Upper lobe of left lung (tissue), 6 donors: ENCODE results near the gene SNRNP35. TPM values are rescaled to one million over a fixed set of nuclear protein-coding genes. Genes with fewer than 3 reads are reported as not detected.

Experiments
- ATAC-seq, 2 donors: fragments of 200-7000 bp; cut with Tn5 transposase; one replicate each; pipeline ENCODE4 v1.9.1; 2022; ENCODE audit warnings: mild to moderate bottlenecking in 2 of 2, moderate library complexity in 2 of 2; ENCODE audit not compliant: low FRiP score in 2 of 2
- DNase-seq, 2 donors: peaks; one replicate each; pipeline ENCODE4 v3.0.0-alpha.2; 2019 to 2020
- H3K27ac ChIP-seq, 4 donors: fragments of 200-600 bp; sonication (generic); one replicate each; pipeline ENCODE4 v1.5.1; 2016 to 2019
- H3K27me3 ChIP-seq, 4 donors: fragments of 200-600 bp; sonication (generic); one replicate each; pipeline ENCODE4 v1.5.1; 2017 to 2019
- H3K36me3 ChIP-seq, 4 donors: fragments of 200-600 bp; sonication (generic); one replicate each; pipeline ENCODE4 v1.5.1; 2016 to 2019
- H3K4me1 ChIP-seq, 4 donors: fragments of 200-600 bp; sonication (generic); one replicate each; pipeline ENCODE4 v1.5.1; 2018 to 2019
- H3K4me3 ChIP-seq, 4 donors: fragments of 200-600 bp; sonication (generic); one replicate each; pipeline ENCODE4 v1.5.1; 2017 to 2019; ENCODE audit warnings: mild to moderate bottlenecking in 2 of 4, moderate library complexity in 1 of 4
- H3K9me3 ChIP-seq, 4 donors: fragments of 200-600 bp; sonication (generic); one replicate each; pipeline ENCODE4 v1.5.1; 2018 to 2019
- CTCF ChIP-seq, 6 experiments: fragments of 450-650 bp in 4 of 6; fragments of 200-600 bp in 2 of 6; sonication (generic) in 2 of 6; IDR thresholded peaks; one replicate each; pipeline ENCODE4 v1.5.1; 2016 to 2019; ENCODE audit warnings: antibody characterized with exemption in 6 of 6
- EP300 ChIP-seq, 4 donors: sonication (generic); formaldehyde crosslinking; IDR thresholded peaks; one replicate each; pipeline ENCODE4 v1.5.1; 2017; ENCODE audit warnings: antibody characterized with exemption in 4 of 4, control low read depth in 2 of 4
- POLR2A ChIP-seq, 4 donors: fragments of 450-650 bp; IDR thresholded peaks; one replicate each; pipeline ENCODE4 v1.5.1; 2016 to 2017; ENCODE audit warnings: antibody characterized with exemption in 4 of 4, mild to moderate bottlenecking in 2 of 4
- POLR2AphosphoS5 ChIP-seq, 2 donors: sonication (generic); formaldehyde crosslinking; IDR thresholded peaks; one replicate each; pipeline ENCODE4 v1.5.1; 2017; ENCODE audit warnings: antibody characterized with exemption in 2 of 2
- WGBS, 2 donors: methylation state at CpG; one replicate each; pipeline ENCODE4 v1.1.5; 2017 to 2018; 5-methylcytosine and 5-hydroxymethylcytosine counted together
- total RNA-seq, 6 donors: library from RNA; depleted of rRNA in 4 of 6; stranded (reverse); fragments of >200 nt in 4 of 6; gene quantifications; one replicate each; pipeline versions ENCODE4 v1.1.0 to v1.2.1, GENCODE V29; 2016 to 2021
- donor health status: DM: no; HTN: no; CAD: no; lungs with moderate emphysema.
- donor health status: DM: no; HTN: yes; CAD: no; lungs with severe emphysema.

The SNRNP35 gene
- total RNA-seq, 6 donors from 2014 or later: 16.7 to 50.3 (median 26.6) TPM

DNA sequence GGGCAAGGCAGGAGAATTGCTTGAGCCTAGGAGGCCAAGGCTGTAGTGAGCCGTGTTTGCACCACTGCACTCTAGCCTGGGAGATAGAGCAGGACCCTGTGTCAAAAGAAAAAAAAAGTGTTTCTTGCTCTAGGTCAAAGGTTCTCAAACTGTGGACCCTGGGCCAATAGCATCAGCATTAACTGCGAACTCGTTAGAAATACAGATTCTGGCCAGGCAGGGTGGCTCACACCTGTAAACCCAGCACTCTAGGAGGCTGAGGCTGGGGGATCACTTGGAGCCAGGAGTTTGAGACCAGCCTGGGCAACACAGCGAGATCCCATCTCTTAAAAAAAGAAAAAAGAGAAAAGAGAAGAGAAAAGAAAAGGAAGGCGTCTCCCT is 22.3 kb upstream of the SNRNP35 start:
- no peaks in the 10 kb centered on the region for H3K9me3 ChIP-seq
- ATAC-seq: no peak
- peaks cover 40 to 61% (median 45%) of the 10 kb centered on the region in 4 donors for H3K4me1 ChIP-seq
- peaks cover 0 to 12% (median 6%) of the 10 kb centered on the region in 4 donors for H3K36me3 ChIP-seq
- H3K4me3 ChIP-seq: peak overlapping the region; percentile 76 to 94 (median 90)
- 28 to 30% methylated on average over 5 of the region's 5 CpGs for WGBS, 2 donors
- TF ChIP-seq CTCF (IDR thresholded peaks at IDR 0.05) (no peak), POLR2AphosphoS5 (IDR thresholded peaks at IDR 0.05) (no peak), POLR2A (IDR thresholded peaks at IDR 0.05) (no peak), EP300 (IDR thresholded peaks at IDR 0.05) (no peak)
- H3K27ac ChIP-seq: peak overlapping the region; percentile 92 to 98 (median 96)
- H3K27me3 ChIP-seq: no peaks in the 10 kb centered on the region
- no peak for DNase-seq

DNA sequence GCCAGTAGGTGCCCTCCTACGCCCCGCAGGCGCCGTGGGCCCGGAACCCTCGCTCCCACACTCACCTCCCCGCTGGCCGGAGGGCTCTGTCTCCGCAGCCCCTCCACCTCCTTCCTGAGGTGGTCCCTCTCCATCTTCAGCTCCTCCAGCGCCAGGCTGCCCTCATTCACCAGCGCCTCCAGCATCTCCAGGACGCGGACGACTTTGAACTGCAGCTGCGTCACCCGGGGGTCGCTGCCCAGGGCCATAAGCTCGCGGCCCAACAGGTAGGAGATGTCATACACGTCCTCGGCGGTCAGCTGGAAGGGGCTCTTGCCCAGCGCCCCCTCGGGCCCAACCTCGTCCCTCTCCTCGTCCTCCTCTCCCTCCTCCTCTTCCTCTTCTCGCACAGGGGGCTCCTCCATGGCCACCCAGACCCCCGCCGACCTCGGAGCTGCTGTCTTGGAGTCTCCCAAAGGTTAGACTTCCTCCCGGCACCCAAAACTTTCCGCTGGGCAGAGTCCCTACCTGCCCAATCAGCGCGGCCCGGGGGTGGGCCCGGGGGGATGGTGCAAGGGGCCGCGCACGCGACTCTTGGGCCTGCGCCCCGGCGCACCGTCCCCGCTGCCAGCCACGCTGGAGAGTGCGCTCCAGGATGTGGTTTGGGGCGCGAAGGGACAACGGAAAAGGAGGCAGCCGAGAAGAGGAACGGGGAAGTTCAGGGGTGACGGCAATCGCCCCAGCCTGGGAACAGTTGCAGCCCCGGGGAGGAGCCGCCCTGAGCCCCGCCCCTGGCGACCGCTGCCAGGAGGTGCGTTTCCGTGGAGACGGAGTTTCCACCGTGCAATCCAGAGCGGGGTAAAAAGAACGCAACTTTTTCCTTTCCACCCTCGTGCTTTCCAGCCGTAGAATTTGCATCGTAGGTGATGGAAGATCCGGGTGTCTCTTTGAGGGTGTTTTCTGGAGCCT is 21.6 kb upstream of the SNRNP35 start, which contains the start of gene RILPL2:
Gene RILPL2 (minus strand): TSS at position 668 of the 948 bp plus-strand sequence. CDS start 264 bp downstream, at position 404.
- peak; percentile 97 for ATAC-seq
- Histone ChIP-seq H3K27ac (peak within 1 kb of the TSS; percentile 92 to 98 (median 96)), H3K27me3 (no peaks in the 10 kb centered on the region), H3K4me1 (peaks cover 40 to 54% (median 44%) of the 10 kb centered on the region in 4 donors), H3K9me3 (no peaks in the 10 kb centered on the region), H3K4me3 (peak within 1 kb of the TSS; percentile 76 to 94 (median 90)), H3K36me3 (peaks cover 0 to 6% (median under 1%) of the 10 kb centered on the region in 4 donors)
- peak; percentile 98 to 99 for DNase-seq
- 1% methylated on average over 28 to 69 of the region's 69 CpGs for WGBS, 2 donors
- TF ChIP-seq POLR2AphosphoS5 (IDR thresholded peaks at IDR 0.05) (peak; percentile 98), POLR2A (IDR thresholded peaks at IDR 0.05) (peak in 3 of 4 donors; percentile 68 to 92 (median 72)), EP300 (IDR thresholded peaks at IDR 0.05) (peak in 2 of 4 donors; percentile 70 to 86), CTCF (IDR thresholded peaks at IDR 0.05) (peak in 4 of 6 experiments; percentile 32 to 52 (median 34))

- ATAC-seq (no peak), DNase-seq (no peak)
- Histone ChIP-seq H3K27me3 (no peaks in the 10 kb centered on the region), H3K27ac (no peak overlapping the region), H3K9me3 (no peaks in the 10 kb centered on the region), H3K4me3 (no peak overlapping the region), H3K36me3 (no peaks in the 10 kb centered on the region), H3K4me1 (peaks cover 25 to 41% (median 39%) of the 10 kb centered on the region in 4 donors)
- WGBS, 2 donors: 90 to 92% methylated on average over 13 of the region's 13 CpGs
- no peak for TF ChIP-seq EP300 (IDR thresholded peaks at IDR 0.05)
- no peak for TF ChIP-seq CTCF (IDR thresholded peaks at IDR 0.05)
- TF ChIP-seq POLR2A (IDR thresholded peaks at IDR 0.05): no peak
- no peak for TF ChIP-seq POLR2AphosphoS5 (IDR thresholded peaks at IDR 0.05)
Measured at GRCh38 chr12:123441523-123442164, 16.3 kb upstream of the SNRNP35 start.

- Histone ChIP-seq H3K4me1 (peaks cover 31 to 45% (median 42%) of the 10 kb centered on the region in 4 donors), H3K4me3 (no peak overlapping the region), H3K36me3 (no peaks in the 10 kb centered on the region), H3K9me3 (no peaks in the 10 kb centered on the region), H3K27me3 (no peaks in the 10 kb centered on the region), H3K27ac (no peak overlapping the region)
- 62 to 73% methylated on average over 4 of the region's 4 CpGs for WGBS, 2 donors
- TF ChIP-seq EP300 (IDR thresholded peaks at IDR 0.05): no peak
- TF ChIP-seq CTCF (IDR thresholded peaks at IDR 0.05): no peak
- TF ChIP-seq POLR2A (IDR thresholded peaks at IDR 0.05): no peak
- DNase-seq (no peak), ATAC-seq (no peak)
Measured at GRCh38 chr12:123442774-123443173, 15.2 kb upstream of the SNRNP35 start.
